SKM-1 treated with dmso at 0.1 percent for 144 hours (cell line): ENCODE results near the gene ZMYM4.
"Not testable (repeated sequence)": the region's sequence is repeated elsewhere in the genome, so short reads cannot be mapped to it uniquely, and the experiment has no call there.

Experiments used
- DNase-seq: peaks from one replicate; lab custom pipeline; 2025; ENCODE audit not compliant: unreplicated experiment; lab: John Stamatoyannopoulos, UW

ZMYM4 gene

DNA sequence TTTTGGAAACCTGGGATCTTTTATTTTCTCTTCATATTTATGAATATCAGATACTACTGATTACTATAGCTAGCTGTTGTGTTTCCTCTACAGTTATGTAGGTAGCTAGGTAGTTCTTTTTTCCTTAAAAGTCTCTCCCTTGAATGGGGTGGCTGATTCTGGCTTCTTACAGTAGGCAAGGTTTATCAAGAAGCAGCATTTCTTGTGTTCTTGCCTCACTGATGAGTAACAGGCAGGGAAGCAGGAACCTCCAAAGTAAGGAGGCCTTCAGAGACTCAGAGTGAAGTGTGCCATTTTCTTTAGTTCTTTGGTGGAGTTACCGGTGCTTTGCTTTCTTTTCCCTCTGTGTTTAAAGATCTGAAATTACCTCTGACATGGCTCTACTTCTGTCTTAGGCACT is 56.0 kb downstream of the ZMYM4 start:
- no peak for DNase-seq

DNA sequence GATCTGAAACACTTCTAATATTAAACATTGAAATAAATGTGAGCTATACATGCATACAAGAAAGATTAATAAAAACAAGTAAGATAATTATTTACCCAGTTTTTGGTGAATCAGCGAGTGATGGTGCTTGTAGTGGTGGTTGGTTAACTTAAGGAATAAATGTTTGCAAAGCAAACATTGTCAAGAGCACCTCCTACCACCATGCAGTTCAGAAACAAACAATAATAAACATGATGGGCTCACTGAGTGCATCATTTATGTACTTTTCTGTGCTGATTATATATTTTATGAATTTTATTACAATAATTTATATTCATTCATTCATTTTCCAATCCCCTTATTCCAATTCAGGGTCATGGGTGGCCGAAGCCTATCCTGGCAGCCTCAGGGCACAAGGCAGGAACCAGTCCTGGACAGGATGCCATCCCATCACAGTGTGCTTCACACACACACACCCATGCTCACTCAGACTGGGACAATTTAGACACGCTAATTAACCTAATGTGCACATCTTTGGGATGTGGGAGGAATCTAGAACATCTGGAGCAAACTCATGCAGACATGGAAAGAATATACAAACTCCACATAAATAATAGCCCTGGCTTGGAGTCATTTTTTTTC is 57.8 kb downstream of the ZMYM4 start:
- DNase-seq: no peak

DNA sequence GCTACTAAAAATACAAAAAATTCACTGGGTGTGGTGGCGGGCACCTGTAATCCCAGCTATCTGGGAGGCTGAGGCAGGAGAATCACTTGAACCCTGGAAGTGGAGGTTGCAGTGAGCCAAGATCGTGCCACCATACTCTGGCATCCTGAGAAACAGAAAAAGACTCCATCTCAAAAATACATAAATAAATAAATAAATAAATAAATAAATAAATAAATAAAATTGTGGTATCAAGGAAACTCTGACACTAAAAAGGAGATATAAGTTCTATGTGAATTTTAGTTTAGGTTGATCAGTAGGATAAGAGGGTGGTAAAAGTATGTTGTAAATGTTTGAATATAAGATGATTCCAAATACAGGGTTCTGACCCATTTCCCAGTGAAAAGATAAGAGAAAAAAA is 63.1 kb downstream of the ZMYM4 start:
- not testable (repeated sequence) for DNase-seq

DNA sequence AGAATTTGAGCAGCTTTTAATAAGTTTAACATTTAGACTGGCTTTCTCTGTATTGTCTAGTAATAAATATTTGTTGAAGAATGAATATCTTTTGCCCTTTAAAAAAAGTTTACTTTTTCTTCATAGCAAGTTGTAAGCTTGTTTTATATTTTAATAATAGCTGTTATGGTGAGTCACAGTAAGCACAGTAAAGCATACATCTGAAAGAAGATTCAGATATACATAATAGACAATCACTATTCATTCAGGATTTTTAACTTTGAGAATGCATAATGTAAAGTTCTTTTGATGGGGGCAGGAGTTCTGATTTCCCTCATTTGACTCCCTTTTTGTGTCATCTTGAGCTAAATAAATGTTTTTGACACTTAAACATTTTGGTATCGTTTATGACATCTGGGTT is 66.0 kb downstream of the ZMYM4 start:
- DNase-seq: no peak

DNA sequence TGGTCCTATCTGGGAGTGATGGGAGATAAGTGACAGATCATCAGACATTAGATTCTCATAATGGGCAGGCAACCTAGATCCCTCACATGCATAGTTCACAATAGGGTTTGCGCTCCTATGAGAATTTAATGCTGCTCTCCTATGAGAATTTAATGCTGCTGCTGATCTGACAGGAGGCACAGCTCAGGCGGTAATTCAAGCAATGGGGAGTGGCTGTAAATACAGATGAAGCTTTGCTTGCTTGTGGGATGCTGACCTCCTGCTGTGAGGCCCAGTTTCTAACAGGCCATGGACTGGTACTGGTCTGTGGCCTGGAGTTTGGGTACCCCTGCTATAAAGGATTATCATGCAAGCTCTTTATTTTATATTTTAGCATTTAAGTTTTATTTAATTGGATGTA is 72.0 kb downstream of the ZMYM4 start:
- no peak for DNase-seq

DNA sequence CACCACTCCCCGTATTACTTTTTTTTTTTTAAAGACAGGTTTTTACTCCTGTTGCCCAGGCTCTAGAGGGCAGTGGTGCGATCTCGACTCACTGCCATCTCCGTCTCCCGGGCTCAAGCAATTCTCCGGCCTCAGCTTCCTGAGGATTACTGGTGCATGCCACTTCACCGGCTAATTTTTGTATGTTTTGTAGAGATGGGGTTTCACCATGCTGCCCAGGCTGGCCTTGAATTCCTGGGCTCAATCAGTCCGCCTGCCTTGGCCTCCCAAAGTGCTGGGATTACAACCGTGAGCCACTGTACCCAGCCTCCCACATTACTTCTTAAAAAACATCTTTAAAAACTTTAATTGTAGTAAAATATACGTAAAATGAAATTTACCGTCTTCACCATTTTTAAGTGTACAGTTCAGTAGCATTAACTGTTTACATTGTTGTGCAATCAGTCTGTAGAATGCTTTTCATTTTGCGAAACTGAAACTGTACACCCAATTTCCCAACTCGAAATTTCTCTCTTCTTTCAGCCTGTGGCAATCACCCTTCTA is 77.0 kb downstream of the ZMYM4 start:
- DNase-seq: peak; percentile 76

DNA sequence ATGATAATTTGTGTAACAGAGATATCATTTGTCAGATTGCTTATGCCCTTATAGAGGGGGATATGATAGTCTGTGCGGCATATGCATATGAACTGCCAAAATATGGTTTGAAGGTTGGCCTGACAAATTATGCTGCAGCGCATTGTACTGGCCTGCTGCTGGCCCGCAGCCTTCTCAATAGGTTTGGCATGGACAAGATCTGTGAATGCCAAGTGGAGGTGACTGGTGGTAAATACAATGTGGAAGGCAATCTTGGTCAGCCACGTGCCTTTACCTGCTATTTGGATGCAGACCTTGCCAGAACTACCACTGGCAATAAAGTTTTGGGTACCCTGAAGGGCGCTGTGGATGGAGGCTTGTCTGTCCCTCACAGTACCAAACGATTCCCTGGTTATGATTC is 82.4 kb downstream of the ZMYM4 start:
- DNase-seq: no peak

DNA sequence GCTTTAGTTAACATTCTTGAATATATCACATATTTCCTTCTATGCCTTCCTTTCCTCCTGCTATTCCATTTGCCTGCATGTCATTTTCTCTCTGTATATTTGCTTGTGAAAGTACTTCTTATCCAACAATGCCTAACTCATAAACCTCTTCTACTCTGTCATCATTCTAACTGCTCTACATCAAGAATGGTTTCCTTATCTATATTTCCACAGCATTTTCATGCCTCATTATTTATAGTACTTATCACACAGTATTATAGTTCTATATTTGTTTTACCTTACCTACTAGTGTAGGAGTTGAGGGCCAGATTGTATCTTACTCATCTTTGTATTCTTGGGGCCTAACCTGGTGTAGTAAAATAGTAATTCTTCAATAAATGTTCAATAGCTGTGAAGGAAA is 91.5 kb downstream of the ZMYM4 start:
- no peak for DNase-seq

DNA sequence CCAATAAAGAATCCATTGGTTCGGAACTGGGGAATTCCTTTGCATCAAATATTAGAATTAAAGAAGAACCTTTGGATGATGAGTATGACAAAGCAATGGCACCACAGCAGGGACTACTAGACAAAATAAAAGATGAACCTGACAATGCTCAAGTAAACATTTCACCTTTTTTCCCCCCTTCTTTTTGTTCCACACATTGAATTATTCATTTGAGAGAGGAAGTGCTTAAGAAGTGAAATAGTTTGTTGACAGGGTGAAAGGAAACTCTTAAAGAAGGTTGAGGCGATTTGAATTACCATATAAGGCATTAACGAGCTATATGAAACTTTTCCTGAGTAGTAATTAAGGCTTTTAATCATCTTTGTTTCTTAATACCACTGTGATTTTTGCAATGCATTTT is 93.1 kb downstream of the ZMYM4 start:
- DNase-seq: no peak

DNA sequence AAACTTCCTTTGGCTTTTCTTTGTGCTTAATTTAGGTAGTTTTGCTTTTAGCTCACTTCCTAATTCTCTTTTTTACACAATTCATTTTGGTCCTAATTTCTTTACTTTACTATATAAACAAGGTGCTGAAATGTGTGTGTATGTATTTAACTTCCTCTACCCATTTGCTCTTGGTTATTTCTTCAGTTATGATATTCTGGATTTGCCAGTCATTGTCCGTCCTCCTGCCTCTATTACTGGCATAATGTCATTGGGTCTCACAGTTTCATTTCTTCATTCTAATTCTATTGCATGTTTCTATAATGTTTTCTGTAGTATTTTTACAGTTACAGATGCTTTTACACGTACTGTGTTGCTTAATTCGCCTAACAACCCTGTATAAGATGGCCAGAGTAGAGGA is 96.2 kb downstream of the ZMYM4 start:
- no peak for DNase-seq

DNA sequence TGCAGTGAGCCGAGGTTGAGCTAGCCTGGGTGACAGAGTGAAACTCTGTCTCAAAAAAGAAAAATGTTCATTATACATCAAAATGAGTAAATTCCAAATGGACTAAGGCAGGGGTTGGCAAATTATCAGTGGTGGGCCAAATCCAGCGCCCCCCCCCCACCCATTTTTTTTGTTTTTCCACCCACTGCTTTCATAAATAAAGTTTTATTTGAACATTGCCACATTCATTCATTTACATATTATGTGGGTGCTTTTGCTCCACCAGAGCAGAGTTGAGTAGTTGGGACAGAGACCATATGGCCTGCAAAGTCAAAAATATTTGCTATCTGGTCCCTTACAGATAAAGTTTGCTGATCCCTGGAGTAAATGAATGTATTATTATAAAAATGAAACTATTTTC is 99.4 kb downstream of the ZMYM4 start:
- no peak for DNase-seq

DNA sequence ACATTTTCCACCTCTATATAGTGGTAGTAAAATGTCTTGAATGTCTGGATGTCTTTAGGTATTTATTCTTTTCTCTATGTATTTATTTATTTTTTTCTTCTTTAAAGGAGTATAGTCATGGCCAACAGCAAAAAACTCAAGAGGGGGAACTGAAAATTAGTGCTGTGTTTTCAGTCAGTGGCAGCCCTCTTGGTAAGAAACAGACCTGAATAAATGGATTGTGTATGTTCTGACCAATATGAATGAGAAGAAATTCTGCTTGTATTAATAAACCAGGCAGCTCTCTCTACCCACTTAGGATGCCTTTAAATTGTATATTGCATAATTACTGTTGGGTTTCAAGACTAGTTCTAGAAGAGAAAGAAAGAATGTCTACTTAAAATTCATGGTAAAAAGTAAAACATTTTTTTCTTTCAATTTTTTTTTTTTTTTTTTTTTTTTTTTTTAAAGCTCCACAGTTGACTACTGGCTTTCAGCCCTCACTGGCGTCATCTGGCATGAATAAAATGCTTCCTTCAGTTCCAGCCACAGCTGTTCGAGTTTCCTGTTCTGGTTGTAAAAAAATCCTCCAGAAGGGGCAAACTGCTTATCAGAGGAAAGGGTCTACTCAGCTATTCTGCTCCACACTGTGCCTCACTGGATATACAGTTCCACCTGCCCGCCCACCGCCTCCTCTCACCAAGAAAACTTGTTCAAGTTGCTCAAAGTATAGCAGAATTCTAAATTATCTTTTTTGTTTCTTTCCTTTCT is 101.6 kb downstream of the ZMYM4 start:
- DNase-seq: no peak

DNA sequence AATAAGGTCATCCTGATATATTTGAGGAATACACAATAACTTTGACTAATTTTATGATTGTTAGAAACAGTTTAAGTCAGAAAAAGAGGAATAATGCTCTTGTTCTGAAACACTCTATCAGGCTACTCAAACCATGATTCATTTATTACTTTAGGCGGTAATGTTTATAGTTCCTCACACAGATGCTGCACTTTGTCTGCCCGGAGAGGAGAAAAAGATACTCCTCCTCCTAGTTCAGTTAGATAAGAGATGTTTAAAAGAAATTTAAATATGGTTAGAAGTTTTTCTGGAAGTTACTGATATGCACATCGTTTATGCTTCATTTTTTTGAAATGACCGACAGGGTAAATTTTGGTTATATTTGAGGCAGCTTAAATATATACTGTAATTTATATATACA is 103.0 kb downstream of the ZMYM4 start:
- no peak for DNase-seq

DNA sequence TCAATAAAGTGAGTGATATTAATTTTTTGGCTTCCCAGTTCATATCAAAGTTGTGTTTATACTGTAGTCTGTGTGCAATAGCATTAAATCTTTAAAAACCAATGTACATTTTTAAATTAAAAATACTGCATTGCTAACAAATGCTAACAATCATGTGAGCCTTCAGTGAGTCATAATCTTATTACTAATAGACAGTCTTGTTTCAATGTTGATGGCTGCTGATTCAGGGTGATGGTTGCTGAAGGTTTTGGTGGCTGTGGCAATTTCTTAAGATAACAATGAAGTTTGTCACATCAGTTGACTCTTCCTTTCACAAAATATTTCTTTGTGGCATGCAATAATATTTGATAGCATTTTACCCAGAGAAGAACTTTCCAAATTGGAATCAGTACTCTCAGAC is 109.0 kb downstream of the ZMYM4 start:
- no peak for DNase-seq

DNA sequence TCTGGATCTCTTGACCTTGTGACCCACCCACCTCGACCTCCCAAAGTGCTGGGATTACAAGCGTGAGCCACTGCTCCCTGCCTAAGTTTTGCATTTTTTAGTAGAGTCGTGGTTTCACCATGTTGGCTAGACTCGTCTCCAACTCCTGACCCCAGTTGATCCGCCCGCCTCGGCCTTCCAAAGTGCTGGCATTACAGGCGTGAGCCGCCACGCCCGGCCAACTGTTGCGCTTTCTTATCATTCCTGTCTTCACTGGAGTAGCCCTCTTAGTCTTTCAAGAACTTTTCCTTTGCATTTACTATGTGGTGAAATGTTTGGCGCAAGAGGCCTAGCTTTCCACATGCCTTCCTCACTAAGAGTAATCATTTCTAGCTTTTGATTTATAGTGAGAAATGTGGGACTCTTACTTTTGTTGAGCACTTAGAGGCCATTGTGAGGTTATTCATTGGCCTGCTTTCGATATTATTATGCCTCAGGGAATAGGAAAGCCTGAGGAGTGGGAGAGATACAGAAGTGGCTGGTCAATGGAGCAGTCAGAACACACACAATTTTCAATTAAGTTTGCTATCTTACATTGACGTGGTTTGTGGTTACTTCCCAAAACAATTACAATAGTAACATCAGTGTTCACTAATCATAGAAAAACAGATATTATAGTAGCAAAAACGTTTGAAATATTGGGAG is 111.0 kb downstream of the ZMYM4 start:
- DNase-seq: no peak

DNA sequence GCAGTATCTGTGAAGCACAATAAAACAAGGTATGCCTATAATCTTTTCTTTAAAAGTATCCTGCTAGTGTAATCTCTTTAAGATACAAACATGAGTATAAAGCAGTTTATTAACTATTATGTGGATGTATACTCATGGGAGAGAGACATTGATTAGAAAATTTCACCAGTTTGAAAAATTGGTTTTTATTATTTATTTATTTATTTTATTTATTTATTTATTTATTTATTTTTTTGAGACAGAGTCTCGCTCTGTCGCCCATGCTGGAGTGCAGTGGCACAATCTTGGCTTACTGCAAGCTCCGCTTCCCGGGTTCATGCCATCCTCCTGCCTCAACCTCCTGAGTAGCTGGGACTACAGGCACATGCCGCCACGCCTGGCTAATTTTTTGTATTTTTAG is 111.6 kb downstream of the ZMYM4 start:
- DNase-seq: not testable (repeated sequence)

DNA sequence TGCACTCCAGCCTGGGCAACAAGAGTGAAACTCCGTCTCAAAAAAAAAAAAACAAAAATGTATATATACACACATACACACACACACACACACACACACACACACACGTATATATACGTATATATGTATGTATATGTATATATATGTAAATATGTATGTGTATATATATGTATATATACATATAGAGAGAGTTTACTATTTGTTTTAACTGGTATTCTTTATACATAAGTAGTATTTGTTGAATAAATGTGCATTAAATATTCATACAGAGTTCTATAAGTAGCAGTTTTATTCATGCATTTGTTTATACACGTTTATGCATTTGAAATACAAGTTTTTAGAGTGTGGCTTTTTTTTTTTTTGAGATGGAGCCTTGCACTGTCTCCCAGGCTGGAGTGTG is 113.6 kb downstream of the ZMYM4 start:
- DNase-seq: no peak

DNA sequence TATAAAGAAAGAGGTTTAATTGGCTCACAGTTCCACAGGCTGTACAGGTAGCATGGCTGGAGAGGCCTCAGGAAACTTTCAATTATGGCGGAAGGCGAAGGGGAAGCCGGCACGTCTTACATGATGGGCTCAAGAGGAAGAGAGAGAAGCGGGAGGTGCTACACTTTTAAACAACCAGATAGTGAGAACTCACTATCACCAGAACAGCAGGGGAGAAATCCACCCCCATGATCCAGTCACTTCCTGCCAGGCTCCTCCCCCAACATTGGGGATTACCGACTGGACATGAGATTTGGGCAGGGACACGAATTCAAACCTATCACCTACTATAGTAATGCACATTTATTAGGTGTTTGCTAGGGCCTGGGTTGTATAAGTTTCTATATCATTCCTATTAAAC is 117.8 kb downstream of the ZMYM4 start:
- DNase-seq: no peak

DNA sequence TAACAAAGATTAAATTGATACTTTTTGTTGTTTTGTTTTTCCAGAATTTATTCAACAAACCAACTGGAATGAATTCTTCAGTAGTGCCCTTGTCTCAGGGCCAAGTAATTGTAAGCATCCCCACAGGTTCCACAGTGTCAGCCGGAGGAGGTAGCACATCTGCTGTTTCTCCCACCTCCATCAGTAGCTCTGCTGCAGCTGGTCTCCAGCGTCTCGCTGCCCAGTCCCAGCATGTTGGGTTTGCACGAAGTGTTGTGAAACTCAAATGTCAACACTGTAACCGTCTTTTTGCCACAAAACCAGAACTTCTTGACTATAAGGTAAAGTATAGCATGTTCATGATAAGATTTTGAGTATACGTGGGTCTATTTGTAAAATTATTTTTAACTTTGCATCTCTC is 118.5 kb downstream of the ZMYM4 start:
- peak; percentile 20 for DNase-seq

DNA sequence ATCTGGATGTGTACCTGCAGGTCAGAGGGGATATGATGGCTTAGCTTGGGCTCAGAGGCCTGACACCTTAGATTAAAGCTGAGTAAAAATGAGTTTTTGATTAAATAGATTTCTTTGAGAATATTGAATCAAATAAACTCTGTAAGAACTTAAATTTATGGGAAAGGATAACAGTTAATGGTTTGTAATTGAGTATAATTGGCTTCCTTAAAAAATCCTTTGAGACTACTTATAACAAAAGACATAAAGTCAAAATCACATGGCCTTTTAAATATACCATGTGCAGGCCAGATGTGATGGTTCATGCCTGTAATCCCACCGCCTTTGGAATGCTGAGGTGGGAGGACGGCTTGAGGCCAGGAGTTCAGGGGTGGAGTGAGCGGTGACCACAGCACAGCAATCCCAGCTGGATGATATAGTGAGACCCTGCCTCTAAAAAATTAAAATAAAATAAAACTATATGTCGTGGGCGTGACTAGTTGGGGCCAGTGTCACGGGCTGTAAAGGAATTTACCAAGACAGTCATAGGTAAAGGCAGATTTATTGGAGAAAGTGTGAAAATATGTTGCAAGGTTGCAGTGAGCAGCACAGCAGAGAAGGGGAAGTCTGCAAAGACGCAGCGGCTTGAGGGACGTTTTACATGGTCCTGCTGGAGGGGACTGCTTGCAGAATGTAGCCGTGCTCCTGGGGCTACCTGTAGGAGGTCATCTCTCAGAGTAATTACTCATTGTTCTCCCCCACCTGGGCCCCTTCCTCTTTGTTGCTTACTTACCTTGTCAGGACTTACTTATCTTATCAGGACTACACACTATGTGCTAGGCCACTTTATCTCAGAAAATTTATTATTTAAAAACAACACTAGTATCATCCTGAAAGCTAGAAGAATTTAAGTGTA is 122.3 kb downstream of the ZMYM4 start:
- DNase-seq: no peak

DNA sequence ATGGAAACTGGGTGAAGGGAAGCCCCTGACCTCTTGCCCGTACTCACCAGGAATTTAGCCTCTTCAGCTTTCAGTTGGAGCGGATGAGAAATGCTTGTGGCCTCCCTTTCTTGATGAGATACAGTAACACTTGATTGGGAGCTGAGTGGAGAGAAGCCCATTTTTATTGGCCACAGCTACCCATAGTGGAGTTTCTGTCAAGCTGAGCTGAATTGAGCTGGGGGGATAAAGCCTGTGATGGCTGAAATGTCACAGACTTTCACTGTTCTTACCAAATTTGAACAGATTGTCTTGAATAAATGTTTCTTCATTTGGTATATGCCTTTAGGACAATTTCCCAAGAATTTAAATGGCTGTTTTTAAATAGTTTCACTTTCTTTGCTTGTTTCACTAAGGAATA is 125.9 kb downstream of the ZMYM4 start:
- DNase-seq: no peak
